Omental fat pad (tissue), 4 donors: ENCODE data around the gene TTC7B. TPM values are rescaled to one million over a fixed set of nuclear protein-coding genes. Genes with fewer than 3 reads are reported as not detected.

Experiments used
- ATAC-seq: fragments of 150-250 bp; one replicate; pipeline ENCODE4 v1.9.1; 2016; ENCODE audit warnings: mild to moderate bottlenecking, moderate library complexity; ENCODE audit not compliant: low FRiP score
- DNase-seq: peaks from one replicate; pipeline ENCODE4 v3.0.0-alpha.2; 2019; ENCODE audit warnings: low spot score
- CTCF ChIP-seq, 3 donors: fragments of 450-650 bp; IDR thresholded peaks; one replicate each; pipeline ENCODE4 v1.5.1; 2016 to 2017; ENCODE audit warnings: antibody characterized with exemption in 3 of 3, mild to moderate bottlenecking in 3 of 3, moderate library complexity in 2 of 3
- total RNA-seq, 4 donors: library from RNA; depleted of rRNA; stranded (reverse); fragments of >200 nt; gene quantifications; one replicate each; pipeline ENCODE4 v1.1.0, GENCODE V29; 2016

The TTC7B gene
- total RNA-seq, 4 donors from 2014 or later, result 31.9 to 56.3 (median 38.4) TPM

- TF ChIP-seq CTCF (IDR thresholded peaks at IDR 0.05), result no peak
- DNase-seq, result no peak
- ATAC-seq, result no peak
Observed at GRCh38 chr14:90548455-90548854, 267.8 kb downstream of the TTC7B start.

- TF ChIP-seq CTCF (IDR thresholded peaks at IDR 0.05), result no peak
- ATAC-seq, result no peak
- DNase-seq, result no peak
Observed at GRCh38 chr14:90547968-90548367, 268.3 kb downstream of the TTC7B start.

- TF ChIP-seq CTCF (IDR thresholded peaks at IDR 0.05), result no peak
- ATAC-seq, result no peak
- no peak for DNase-seq
Observed at GRCh38 chr14:90547250-90547649, 269.0 kb downstream of the TTC7B start.

- ATAC-seq, result no peak
- DNase-seq, result no peak
- TF ChIP-seq CTCF (IDR thresholded peaks at IDR 0.05), result no peak
Observed at GRCh38 chr14:90546767-90547166, 269.5 kb downstream of the TTC7B start.

GRCh38 chr14:90545966-90546751 lies 270.1 kb downstream of the TTC7B start:
- ATAC-seq (peak; percentile 34), DNase-seq (no peak)
- TF ChIP-seq CTCF (IDR thresholded peaks at IDR 0.05), result no peak

GRCh38 chr14:90545382-90545781 lies 270.8 kb downstream of the TTC7B start:
- ATAC-seq (no peak), DNase-seq (no peak)

More at GRCh38 chr14:90545382-90545781, 270.8 kb downstream of the TTC7B start:
- no peak for TF ChIP-seq CTCF (IDR thresholded peaks at IDR 0.05)
